ENCODE measurements around the gene C4orf51. TPM values are rescaled to one million over a fixed set of nuclear protein-coding genes. Genes with fewer than 3 reads are reported as not detected.
"Not testable (repeated sequence)": the region's sequence is repeated elsewhere in the genome, so short reads cannot be mapped to it uniquely, and the experiment has no call there.

The C4orf51 gene
- total RNA-seq, result not detected
- polyA plus RNA-seq, result not detected
- long read RNA-seq, donor 1, result 0 reads
- long read RNA-seq, donor 2, result 0 reads
- long read RNA-seq, donor 3, result 0 reads
- long read RNA-seq, donor 4, result 0 reads
- long read RNA-seq, donor 5, result 0 reads
- long read RNA-seq, donor 6, result 0 reads
- long read RNA-seq, donor 7, result 0 reads
- long read RNA-seq, donor 8, result 0 reads
- long read RNA-seq, donor 9, result 0 reads
- long read RNA-seq, donor 10, result 0 reads

DNA sequence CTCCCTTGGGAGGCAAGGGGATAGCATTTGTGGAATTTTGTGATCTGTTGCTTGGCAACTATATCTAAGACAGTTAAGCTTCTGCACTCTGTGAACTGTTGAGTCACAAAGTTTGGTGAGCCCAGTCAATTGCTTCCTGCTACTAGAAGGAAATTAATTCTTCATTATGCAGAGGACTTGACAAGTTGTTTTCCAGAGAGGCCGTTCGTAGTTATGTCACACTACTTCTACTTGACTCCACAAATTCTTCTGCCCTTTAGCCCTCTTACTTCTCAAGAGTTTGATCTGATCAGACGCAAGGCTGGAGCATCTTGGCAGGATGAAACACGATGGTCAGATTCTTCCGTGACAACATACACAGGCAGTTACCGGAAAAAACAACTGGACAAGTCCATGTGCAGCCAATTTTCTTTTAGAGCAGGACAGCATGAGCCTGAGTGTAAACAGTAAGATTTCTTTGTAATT is at the start of gene C4orf51:
TSS of gene C4orf51 (plus strand) at position 156 of the 465 bp plus-strand sequence. CDS start at position 214, 58 bp downstream.
- no peaks in the 10 kb centered on the region for H3K27me3 ChIP-seq (ENCODE audit: control insufficient read depth in 2 of 2, insufficient read depth in 1 of 2, low read length in 1 of 2)
- no peaks in the 10 kb centered on the region for H3K36me3 ChIP-seq (ENCODE audit: control insufficient read depth in 2 of 2, insufficient read depth in 2 of 2, low read length in 1 of 2)
- no peak within 1 kb of the TSS for H3K4me3 ChIP-seq (ENCODE audit: low read length in 2 of 2)
- 84% methylated on average over 6 of the region's 6 CpGs for WGBS
- DNase-seq (ENCODE audit: low read depth in 6 of 9, low spot score in 9 of 9), result no peak
- H3K9me3 ChIP-seq (ENCODE audit: control insufficient read depth in 2 of 2, insufficient read depth in 1 of 2, low read length in 1 of 2), result no peaks in the 10 kb centered on the region
- no peak within 1 kb of the TSS for H3K27ac ChIP-seq (ENCODE audit: low read depth in 1 of 2, low read length in 1 of 2)
- H3K4me1 ChIP-seq (ENCODE audit: control insufficient read depth in 2 of 2, insufficient read depth in 2 of 2, low read length in 2 of 2), result no peaks in the 10 kb centered on the region

GRCh38 chr4:145635117-145635516 is 44.8 kb upstream of the C4orf51 start:
- H3K9me3 ChIP-seq (ENCODE audit: control insufficient read depth in 2 of 2, insufficient read depth in 1 of 2, low read length in 1 of 2), result no peaks in the 10 kb centered on the region
- peaks cover 0 to 21% of the 10 kb centered on the region in 2 donors for H3K4me1 ChIP-seq (ENCODE audit: control insufficient read depth in 2 of 2, insufficient read depth in 2 of 2, low read length in 2 of 2)
- WGBS, result 26% methylated on average over 1 of the region's 1 CpG
- no peaks in the 10 kb centered on the region for H3K27me3 ChIP-seq (ENCODE audit: control insufficient read depth in 2 of 2, insufficient read depth in 1 of 2, low read length in 1 of 2)
- no peak overlapping the region for H3K4me3 ChIP-seq (ENCODE audit: low read length in 2 of 2)
- peak overlapping the region in 1 of 2 donors; percentile 62 for H3K27ac ChIP-seq (ENCODE audit: low read depth in 1 of 2, low read length in 1 of 2)
- H3K36me3 ChIP-seq (ENCODE audit: control insufficient read depth in 2 of 2, insufficient read depth in 2 of 2, low read length in 1 of 2), result peaks cover 0 to 2% of the 10 kb centered on the region in 2 donors
- peak in 1 of 9 donors; percentile 47 for DNase-seq (ENCODE audit: low read depth in 6 of 9, low spot score in 9 of 9)

DNA sequence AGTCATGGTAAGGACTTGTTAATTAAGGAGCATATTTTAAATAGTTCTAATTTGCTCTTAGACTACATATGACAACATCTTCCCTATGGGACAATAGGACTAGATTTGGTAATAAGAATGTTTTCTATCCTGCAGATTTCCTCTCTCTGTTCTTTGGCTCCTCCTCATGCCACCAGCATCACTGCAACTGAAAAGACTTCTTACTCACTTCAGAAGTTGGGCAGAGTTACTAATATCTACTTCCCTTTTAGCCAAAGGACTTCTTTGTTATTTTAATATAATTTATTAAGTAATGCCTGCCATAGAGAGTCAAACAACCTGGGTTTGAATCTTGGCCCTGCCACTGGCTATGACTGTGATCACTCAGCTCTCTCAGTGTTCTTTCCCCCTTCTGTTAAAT is 44.3 kb upstream of the C4orf51 start:
- Histone ChIP-seq H3K27me3 (ENCODE audit: control insufficient read depth in 2 of 2, insufficient read depth in 1 of 2, low read length in 1 of 2) (no peaks in the 10 kb centered on the region), H3K9me3 (ENCODE audit: control insufficient read depth in 2 of 2, insufficient read depth in 1 of 2, low read length in 1 of 2) (no peaks in the 10 kb centered on the region), H3K27ac (ENCODE audit: low read depth in 1 of 2, low read length in 1 of 2) (peak overlapping the region in 1 of 2 donors; percentile 62), H3K36me3 (ENCODE audit: control insufficient read depth in 2 of 2, insufficient read depth in 2 of 2, low read length in 1 of 2) (peaks cover 0 to 2% of the 10 kb centered on the region in 2 donors), H3K4me3 (ENCODE audit: low read length in 2 of 2) (no peak overlapping the region), H3K4me1 (ENCODE audit: control insufficient read depth in 2 of 2, insufficient read depth in 2 of 2, low read length in 2 of 2) (peaks cover 0 to 21% of the 10 kb centered on the region in 2 donors)
- DNase-seq (ENCODE audit: low read depth in 6 of 9, low spot score in 9 of 9), result no peak

- DNase-seq (ENCODE audit: low read depth in 6 of 9, low spot score in 9 of 9), result peak in 1 of 9 donors; percentile 33
- Histone ChIP-seq H3K27me3 (ENCODE audit: control insufficient read depth in 2 of 2, insufficient read depth in 1 of 2, low read length in 1 of 2) (no peaks in the 10 kb centered on the region), H3K4me3 (ENCODE audit: low read length in 2 of 2) (no peak overlapping the region), H3K4me1 (ENCODE audit: control insufficient read depth in 2 of 2, insufficient read depth in 2 of 2, low read length in 2 of 2) (peaks cover 0 to 23% of the 10 kb centered on the region in 2 donors), H3K27ac (ENCODE audit: low read depth in 1 of 2, low read length in 1 of 2) (peak overlapping the region in 1 of 2 donors; percentile 26), H3K9me3 (ENCODE audit: control insufficient read depth in 2 of 2, insufficient read depth in 1 of 2, low read length in 1 of 2) (no peaks in the 10 kb centered on the region), H3K36me3 (ENCODE audit: control insufficient read depth in 2 of 2, insufficient read depth in 2 of 2, low read length in 1 of 2) (peaks cover 2 to 4% of the 10 kb centered on the region in 2 donors)
- WGBS, result 60% methylated on average over 6 of the region's 6 CpGs
Observed at GRCh38 chr4:145639186-145639698, 40.7 kb upstream of the C4orf51 start.

DNA sequence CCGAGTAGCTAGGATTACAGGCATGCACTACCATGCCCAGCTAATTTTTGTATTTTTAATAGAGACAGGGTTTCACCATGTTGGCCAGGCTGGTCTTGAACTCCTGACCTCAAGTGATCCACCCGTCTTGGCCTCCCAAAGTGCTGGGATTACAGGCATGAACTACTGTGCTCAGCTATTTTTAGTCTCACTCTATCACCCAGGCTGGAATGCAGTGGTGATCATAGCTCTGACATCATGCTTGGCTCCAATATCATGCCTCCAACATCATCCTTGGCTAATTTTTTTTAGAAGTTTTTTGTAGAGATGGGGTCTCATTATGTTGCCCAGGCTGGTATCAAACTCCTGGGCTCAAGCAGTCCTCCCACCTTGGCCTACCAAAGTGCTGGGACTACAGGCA is 39.7 kb upstream of the C4orf51 start:
- not testable (repeated sequence) for H3K4me3 ChIP-seq (ENCODE audit: low read length in 2 of 2); H3K27ac ChIP-seq (ENCODE audit: low read depth in 1 of 2, low read length in 1 of 2); DNase-seq (ENCODE audit: low read depth in 6 of 9, low spot score in 9 of 9); H3K9me3 ChIP-seq (ENCODE audit: control insufficient read depth in 2 of 2, insufficient read depth in 1 of 2, low read length in 1 of 2); H3K27me3 ChIP-seq (ENCODE audit: control insufficient read depth in 2 of 2, insufficient read depth in 1 of 2, low read length in 1 of 2); H3K36me3 ChIP-seq (ENCODE audit: control insufficient read depth in 2 of 2, insufficient read depth in 2 of 2, low read length in 1 of 2)
- H3K4me1 ChIP-seq (ENCODE audit: control insufficient read depth in 2 of 2, insufficient read depth in 2 of 2, low read length in 2 of 2), result peaks cover 0 to 14% of the 10 kb centered on the region in 2 donors
- WGBS, result 96% methylated on average over 2 of the region's 2 CpGs

DNA sequence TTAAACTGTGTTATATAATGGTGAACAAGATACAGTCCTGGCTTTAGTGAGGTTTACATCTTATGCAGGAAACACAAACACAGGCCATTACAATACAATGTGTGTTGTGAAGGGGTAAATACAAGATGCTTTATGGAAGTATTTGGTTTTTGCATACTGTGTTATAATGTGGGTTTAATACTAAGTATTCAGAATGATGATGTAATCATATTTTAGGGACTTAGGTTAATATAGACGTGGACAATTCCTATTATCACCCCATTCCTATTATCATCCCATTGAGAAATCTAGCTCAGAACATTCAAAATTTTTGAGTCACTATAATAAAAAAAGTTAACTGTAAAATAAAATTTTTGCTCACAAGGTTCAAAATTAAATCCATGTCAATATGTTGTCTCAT is 36.7 kb upstream of the C4orf51 start:
- H3K27me3 ChIP-seq (ENCODE audit: control insufficient read depth in 2 of 2, insufficient read depth in 1 of 2, low read length in 1 of 2), result no peaks in the 10 kb centered on the region
- no peak overlapping the region for H3K27ac ChIP-seq (ENCODE audit: low read depth in 1 of 2, low read length in 1 of 2)
- H3K9me3 ChIP-seq (ENCODE audit: control insufficient read depth in 2 of 2, insufficient read depth in 1 of 2, low read length in 1 of 2), result no peaks in the 10 kb centered on the region
- peaks cover 6 to 19% of the 10 kb centered on the region in 2 donors for H3K36me3 ChIP-seq (ENCODE audit: control insufficient read depth in 2 of 2, insufficient read depth in 2 of 2, low read length in 1 of 2)
- H3K4me1 ChIP-seq (ENCODE audit: control insufficient read depth in 2 of 2, insufficient read depth in 2 of 2, low read length in 2 of 2), result peaks cover 0 to 9% of the 10 kb centered on the region in 2 donors
- H3K4me3 ChIP-seq (ENCODE audit: low read length in 2 of 2), result no peak overlapping the region
- DNase-seq (ENCODE audit: low read depth in 6 of 9, low spot score in 9 of 9), result no peak
- WGBS, result 99% methylated on average over 1 of the region's 1 CpG

- no peak overlapping the region for H3K4me3 ChIP-seq (ENCODE audit: low read length in 2 of 2)
- WGBS, result 79% methylated on average over 3 of the region's 3 CpGs
- H3K4me1 ChIP-seq (ENCODE audit: control insufficient read depth in 2 of 2, insufficient read depth in 2 of 2, low read length in 2 of 2), result peaks cover 0 to 4% of the 10 kb centered on the region in 2 donors
- no peaks in the 10 kb centered on the region for H3K27me3 ChIP-seq (ENCODE audit: control insufficient read depth in 2 of 2, insufficient read depth in 1 of 2, low read length in 1 of 2)
- H3K9me3 ChIP-seq (ENCODE audit: control insufficient read depth in 2 of 2, insufficient read depth in 1 of 2, low read length in 1 of 2), result no peaks in the 10 kb centered on the region
- peaks cover 6 to 22% of the 10 kb centered on the region in 2 donors for H3K36me3 ChIP-seq (ENCODE audit: control insufficient read depth in 2 of 2, insufficient read depth in 2 of 2, low read length in 1 of 2)
- no peak for DNase-seq (ENCODE audit: low read depth in 6 of 9, low spot score in 9 of 9)
- no peak overlapping the region for H3K27ac ChIP-seq (ENCODE audit: low read depth in 1 of 2, low read length in 1 of 2)
Observed at GRCh38 chr4:145644699-145645098, 35.2 kb upstream of the C4orf51 start.

DNA sequence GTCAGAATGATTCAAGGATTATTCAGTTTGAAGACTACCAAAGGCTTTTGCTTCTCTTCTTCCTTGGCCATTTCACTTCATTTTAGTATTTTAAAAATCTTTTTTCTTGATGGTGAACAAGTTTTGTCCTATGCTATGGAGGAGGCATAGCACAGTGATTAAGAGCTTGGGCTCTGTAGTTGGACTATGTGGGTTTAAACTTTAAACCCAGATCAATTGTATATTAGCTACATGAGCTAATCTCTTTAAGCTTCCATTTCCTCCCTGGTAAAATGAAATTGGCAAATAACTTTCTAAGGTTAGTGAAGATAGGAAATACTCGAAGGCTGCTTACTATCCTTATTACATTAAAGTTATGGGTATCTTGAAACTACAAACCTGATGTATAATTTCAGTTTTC is 23.8 kb upstream of the C4orf51 start:
- peaks cover 1 to 4% of the 10 kb centered on the region in 2 donors for H3K9me3 ChIP-seq (ENCODE audit: control insufficient read depth in 2 of 2, insufficient read depth in 1 of 2, low read length in 1 of 2)
- WGBS, result 96% methylated on average over 1 of the region's 1 CpG
- no peaks in the 10 kb centered on the region for H3K27me3 ChIP-seq (ENCODE audit: control insufficient read depth in 2 of 2, insufficient read depth in 1 of 2, low read length in 1 of 2)
- H3K4me3 ChIP-seq (ENCODE audit: low read length in 2 of 2), result no peak overlapping the region
- no peak overlapping the region for H3K27ac ChIP-seq (ENCODE audit: low read depth in 1 of 2, low read length in 1 of 2)
- peaks cover 13 to 39% of the 10 kb centered on the region in 2 donors for H3K36me3 ChIP-seq (ENCODE audit: control insufficient read depth in 2 of 2, insufficient read depth in 2 of 2, low read length in 1 of 2)
- no peak for DNase-seq (ENCODE audit: low read depth in 6 of 9, low spot score in 9 of 9)
- H3K4me1 ChIP-seq (ENCODE audit: control insufficient read depth in 2 of 2, insufficient read depth in 2 of 2, low read length in 2 of 2), result no peaks in the 10 kb centered on the region

- H3K27ac ChIP-seq (ENCODE audit: low read depth in 1 of 2, low read length in 1 of 2), result no peak overlapping the region
Observed at GRCh38 chr4:145660064-145660463, 19.9 kb upstream of the C4orf51 start.

More at GRCh38 chr4:145660064-145660463, 19.9 kb upstream of the C4orf51 start:
- no peak for DNase-seq (ENCODE audit: low read depth in 6 of 9, low spot score in 9 of 9)
- Histone ChIP-seq H3K9me3 (ENCODE audit: control insufficient read depth in 2 of 2, insufficient read depth in 1 of 2, low read length in 1 of 2) (no peaks in the 10 kb centered on the region), H3K36me3 (ENCODE audit: control insufficient read depth in 2 of 2, insufficient read depth in 2 of 2, low read length in 1 of 2) (peaks cover 2 to 20% of the 10 kb centered on the region in 2 donors), H3K27me3 (ENCODE audit: control insufficient read depth in 2 of 2, insufficient read depth in 1 of 2, low read length in 1 of 2) (no peaks in the 10 kb centered on the region), H3K4me3 (ENCODE audit: low read length in 2 of 2) (no peak overlapping the region), H3K4me1 (ENCODE audit: control insufficient read depth in 2 of 2, insufficient read depth in 2 of 2, low read length in 2 of 2) (no peaks in the 10 kb centered on the region)
- WGBS, result 96% methylated on average over 3 of the region's 3 CpGs

Data from thymus (tissue), 14 donors.